Measurements from ENCODE around the gene GNAI3. TPM values are rescaled to one million over a fixed set of nuclear protein-coding genes. Genes with fewer than 3 reads are reported as not detected.

Gene GNAI3
- 6.2 TPM for polyA plus RNA-seq (2013, experiment 1 of 2)
- 6.5 TPM for polyA plus RNA-seq (2013, experiment 2 of 2)

GRCh38 chr1:109548321-109549267 is at the start of gene GNAI3:
TSS of gene GNAI3 (plus strand) at chr1:109548615. CDS start at chr1:109548721, 106 bp downstream.
- H2BK120ac ChIP-seq (ENCODE audit: low read depth, low read length) = peak within 1 kb of the TSS; percentile 89
- H3K27ac ChIP-seq (ENCODE audit: low read length, poor library complexity, severe bottlenecking) = peak within 1 kb of the TSS; percentile 87
- peak within 1 kb of the TSS; percentile 68 to 100 for H3K18ac ChIP-seq (ENCODE audit: low read depth in 1 of 2, low read length in 2 of 2)
- peak within 1 kb of the TSS; percentile 99 for H3K9ac ChIP-seq (ENCODE audit: low read length)
- H3K79me1 ChIP-seq (replicated peaks; ENCODE audit: low read length, poor library complexity, severe bottlenecking) = peaks cover 1% of the 10 kb centered on the region
- no peaks in the 10 kb centered on the region for H3K36me3 ChIP-seq (ENCODE audit: control insufficient read depth in 1 of 2, insufficient read depth in 2 of 2, low read depth in 1 of 2, low read length in 2 of 2)
- peak within 1 kb of the TSS; percentile 93 to 98 for H3K4ac ChIP-seq (ENCODE audit: low read depth in 1 of 2, low read length in 2 of 2)
- H4K8ac ChIP-seq (ENCODE audit: low read length) = peak within 1 kb of the TSS; percentile 88
- H3K23ac ChIP-seq (ENCODE audit: low read length in 2 of 2) = peak within 1 kb of the TSS; percentile 70 to 96
- peak within 1 kb of the TSS; percentile 82 for H2BK15ac ChIP-seq (ENCODE audit: low read depth, poor library complexity, severe bottlenecking)
- under 1% methylated on average over 68 of the region's 68 CpGs for WGBS
- peak within 1 kb of the TSS; percentile 90 to 92 for H3K4me3 ChIP-seq (ENCODE audit: insufficient read depth in 1 of 2, low read depth in 1 of 2, low read length in 2 of 2)
- no peaks in the 10 kb centered on the region for H3K4me1 ChIP-seq (ENCODE audit: control insufficient read depth, insufficient read depth, low read depth, low read length)
- H2AFZ ChIP-seq (ENCODE audit: low read depth, low read length) = peak within 1 kb of the TSS; percentile 92
- no peaks in the 10 kb centered on the region for H3K9me3 ChIP-seq (ENCODE audit: control insufficient read depth, low read length)
- H2BK5ac ChIP-seq (ENCODE audit: low read depth, low read length, poor library complexity, severe bottlenecking) = peak within 1 kb of the TSS; percentile 78
- H4K91ac ChIP-seq (ENCODE audit: low read length) = peak within 1 kb of the TSS; percentile 91
- H3K4me2 ChIP-seq (ENCODE audit: low read length, poor library complexity, severe bottlenecking) = peak within 1 kb of the TSS; percentile 81
- DNase-seq = peak; percentile 98
- H2BK12ac ChIP-seq (ENCODE audit: low read length in 2 of 2) = peak within 1 kb of the TSS in 1 of 2 experiments; percentile 79
- peak within 1 kb of the TSS; percentile 81 to 93 for H3K14ac ChIP-seq (ENCODE audit: low read length in 2 of 2)
- peak within 1 kb of the TSS; percentile 50 for H2AK5ac ChIP-seq (ENCODE audit: low read length, severe bottlenecking)
- peaks cover 3 to 9% of the 10 kb centered on the region in 2 experiments for H3K27me3 ChIP-seq (ENCODE audit: control insufficient read depth in 1 of 2, insufficient read depth in 1 of 2, low read length in 2 of 2)

- Histone ChIP-seq H2BK5ac (ENCODE audit: low read depth, low read length, poor library complexity, severe bottlenecking) (no peak overlapping the region), H3K4me3 (ENCODE audit: insufficient read depth in 1 of 2, low read depth in 1 of 2, low read length in 2 of 2) (no peak overlapping the region), H3K4ac (ENCODE audit: low read depth in 1 of 2, low read length in 2 of 2) (no peak overlapping the region), H3K79me1 (replicated peaks; ENCODE audit: low read length, poor library complexity, severe bottlenecking) (peaks cover 32% of the 10 kb centered on the region), H3K4me1 (ENCODE audit: control insufficient read depth, insufficient read depth, low read depth, low read length) (peaks cover 35% of the 10 kb centered on the region), H2AFZ (ENCODE audit: low read depth, low read length) (no peak overlapping the region), H4K8ac (ENCODE audit: low read length) (no peak overlapping the region), H3K36me3 (ENCODE audit: control insufficient read depth in 1 of 2, insufficient read depth in 2 of 2, low read depth in 1 of 2, low read length in 2 of 2) (peaks cover 24 to 42% of the 10 kb centered on the region in 2 experiments), H4K91ac (ENCODE audit: low read length) (peak overlapping the region; percentile 11), H3K14ac (ENCODE audit: low read length in 2 of 2) (peak overlapping the region in 1 of 2 experiments; percentile 80), H2AK5ac (ENCODE audit: low read length, severe bottlenecking) (peak overlapping the region; percentile 16), H3K18ac (ENCODE audit: low read depth in 1 of 2, low read length in 2 of 2) (no peak overlapping the region), H3K27me3 (ENCODE audit: control insufficient read depth in 1 of 2, insufficient read depth in 1 of 2, low read length in 2 of 2) (no peaks in the 10 kb centered on the region), H2BK15ac (ENCODE audit: low read depth, poor library complexity, severe bottlenecking) (no peak overlapping the region), H2BK12ac (ENCODE audit: low read length in 2 of 2) (peak overlapping the region in 1 of 2 experiments; percentile 57), H3K9me3 (ENCODE audit: control insufficient read depth, low read length) (no peaks in the 10 kb centered on the region), H3K23ac (ENCODE audit: low read length in 2 of 2) (peak overlapping the region in 1 of 2 experiments; percentile 60), H3K4me2 (ENCODE audit: low read length, poor library complexity, severe bottlenecking) (no peak overlapping the region), H3K9ac (ENCODE audit: low read length) (peak overlapping the region; percentile 19), H2BK120ac (ENCODE audit: low read depth, low read length) (no peak overlapping the region), H3K27ac (ENCODE audit: low read length, poor library complexity, severe bottlenecking) (peak overlapping the region; percentile 79)
- 70% methylated on average over 3 of the region's 7 CpGs for WGBS
- no peak for DNase-seq
Measured at GRCh38 chr1:109499081-109499480, 49.3 kb upstream of the GNAI3 start.

GRCh38 chr1:109499661-109500536 is 48.5 kb upstream of the GNAI3 start:
- Histone ChIP-seq H2BK15ac (ENCODE audit: low read depth, poor library complexity, severe bottlenecking) (no peak overlapping the region), H3K27ac (ENCODE audit: low read length, poor library complexity, severe bottlenecking) (peak overlapping the region; percentile 76), H3K14ac (ENCODE audit: low read length in 2 of 2) (no peak overlapping the region), H3K27me3 (ENCODE audit: control insufficient read depth in 1 of 2, insufficient read depth in 1 of 2, low read length in 2 of 2) (no peaks in the 10 kb centered on the region), H3K18ac (ENCODE audit: low read depth in 1 of 2, low read length in 2 of 2) (no peak overlapping the region), H2AK5ac (ENCODE audit: low read length, severe bottlenecking) (peak overlapping the region; percentile 68), H3K9me3 (ENCODE audit: control insufficient read depth, low read length) (no peaks in the 10 kb centered on the region), H4K91ac (ENCODE audit: low read length) (peak overlapping the region; percentile 5), H3K79me1 (replicated peaks; ENCODE audit: low read length, poor library complexity, severe bottlenecking) (peaks cover 31% of the 10 kb centered on the region), H4K8ac (ENCODE audit: low read length) (no peak overlapping the region), H3K4me3 (ENCODE audit: insufficient read depth in 1 of 2, low read depth in 1 of 2, low read length in 2 of 2) (no peak overlapping the region), H3K36me3 (ENCODE audit: control insufficient read depth in 1 of 2, insufficient read depth in 2 of 2, low read depth in 1 of 2, low read length in 2 of 2) (peaks cover 24 to 42% of the 10 kb centered on the region in 2 experiments), H3K4ac (ENCODE audit: low read depth in 1 of 2, low read length in 2 of 2) (no peak overlapping the region), H3K4me1 (ENCODE audit: control insufficient read depth, insufficient read depth, low read depth, low read length) (peaks cover 34% of the 10 kb centered on the region), H3K4me2 (ENCODE audit: low read length, poor library complexity, severe bottlenecking) (no peak overlapping the region), H3K23ac (ENCODE audit: low read length in 2 of 2) (no peak overlapping the region), H2AFZ (ENCODE audit: low read depth, low read length) (no peak overlapping the region), H3K9ac (ENCODE audit: low read length) (no peak overlapping the region), H2BK12ac (ENCODE audit: low read length in 2 of 2) (peak overlapping the region in 1 of 2 experiments; percentile 21), H2BK5ac (ENCODE audit: low read depth, low read length, poor library complexity, severe bottlenecking) (no peak overlapping the region), H2BK120ac (ENCODE audit: low read depth, low read length) (no peak overlapping the region)
- peak; percentile 69 for DNase-seq
- WGBS = 60% methylated on average over 4 of the region's 4 CpGs
